HG02623 (cell line): ENCODE measurements around the gene C2CD2.

ENCODE experiments used
- ATAC-seq: cut with Tn5 transposase; IDR thresholded peaks from one replicate; pipeline ENCODE4 v1.9.1; 2021; ENCODE audit warnings: moderate library complexity; ENCODE audit not compliant: unreplicated experiment

Gene C2CD2

GRCh38 chr21:41933313-41934079, 20.3 kb downstream of the C2CD2 start:
- no peak for ATAC-seq

- no peak for ATAC-seq
Observed at GRCh38 chr21:41932576-41933312, 21.1 kb downstream of the C2CD2 start.

- ATAC-seq = no peak
Observed at GRCh38 chr21:41932191-41932575, 21.6 kb downstream of the C2CD2 start.

DNA sequence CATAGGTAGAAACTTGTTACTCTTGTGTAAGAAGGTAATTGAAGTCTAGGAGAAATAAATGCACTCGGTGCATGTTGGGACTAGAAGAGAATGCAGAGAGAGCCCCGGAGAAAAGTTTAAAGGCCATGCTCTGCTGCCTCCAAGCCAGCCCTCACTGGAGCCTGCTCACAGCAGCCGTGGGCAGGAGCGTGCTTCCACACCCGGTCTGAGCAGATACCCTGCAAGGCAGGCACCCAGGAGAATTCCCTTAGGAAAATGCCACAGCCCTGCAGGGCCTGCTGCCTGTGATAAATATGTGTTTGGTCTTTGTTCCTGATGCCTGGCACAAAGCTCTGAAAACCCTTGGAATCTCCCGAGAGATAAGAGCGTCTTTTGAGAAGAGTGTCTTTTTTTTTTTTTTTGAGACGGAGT, 22.8 kb downstream of the C2CD2 start:
- ATAC-seq = no peak

GRCh38 chr21:41929248-41929647, 24.6 kb downstream of the C2CD2 start:
- no peak for ATAC-seq

DNA sequence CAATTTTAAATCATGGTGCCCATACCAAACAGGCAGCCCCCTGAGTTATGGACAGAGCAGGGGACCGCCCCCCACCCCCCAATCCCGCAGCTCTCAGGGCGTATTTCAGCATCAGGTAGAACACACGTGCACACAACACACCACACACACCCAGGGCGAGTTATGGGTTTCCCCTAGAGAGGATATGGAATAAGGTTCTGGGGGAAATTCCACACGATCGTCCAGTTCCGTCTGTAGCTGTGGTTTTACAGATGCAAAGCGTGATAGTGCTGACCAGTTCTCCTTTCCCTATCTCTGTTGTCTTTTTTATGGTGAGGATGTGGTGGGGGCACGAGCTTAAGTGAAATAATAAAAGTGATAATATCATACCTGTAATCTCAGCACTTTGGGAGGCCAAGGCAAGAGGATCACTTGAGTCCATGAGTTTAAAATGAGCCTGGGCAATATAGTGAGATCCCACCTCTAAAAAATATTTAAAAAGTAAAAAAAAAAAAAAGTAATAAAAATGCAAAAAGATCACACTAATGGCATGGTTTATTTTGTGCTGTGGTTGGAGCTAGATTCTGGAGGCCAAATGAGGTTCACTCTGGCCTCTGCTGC, 25.1 kb downstream of the C2CD2 start:
- ATAC-seq = no peak

DNA sequence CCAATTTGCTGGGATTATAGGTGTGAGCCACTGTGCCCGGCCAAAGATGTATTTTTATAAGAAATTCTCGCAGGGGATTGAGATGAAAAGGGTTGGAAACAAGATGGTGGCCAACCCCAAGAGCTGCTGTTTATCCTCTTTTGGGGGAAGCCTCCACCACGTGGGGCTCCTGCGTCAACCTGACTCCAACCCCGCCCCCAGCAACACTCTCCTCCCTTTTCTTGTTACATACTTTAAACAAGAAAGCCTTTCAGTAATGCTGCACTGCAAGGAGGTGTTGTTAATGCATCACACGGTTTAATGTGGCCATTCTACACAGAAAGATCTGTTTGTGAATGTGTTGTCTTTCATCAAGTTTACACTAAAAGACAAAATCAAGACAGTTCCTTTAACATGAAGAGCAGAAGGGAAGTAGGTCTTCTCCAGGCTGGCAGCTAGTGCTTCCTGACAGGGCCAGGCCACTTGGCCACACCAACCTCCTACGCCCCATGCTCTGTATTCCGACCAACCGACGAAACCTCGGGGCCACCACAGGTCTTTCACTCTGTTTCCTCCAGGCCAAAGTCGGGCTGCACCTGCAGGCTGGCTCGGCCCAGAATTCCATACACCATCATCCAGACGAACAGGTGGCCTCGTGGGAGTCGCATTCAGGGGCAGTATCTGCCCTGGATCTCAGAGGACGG, 25.9 kb downstream of the C2CD2 start:
- ATAC-seq = no peak

DNA sequence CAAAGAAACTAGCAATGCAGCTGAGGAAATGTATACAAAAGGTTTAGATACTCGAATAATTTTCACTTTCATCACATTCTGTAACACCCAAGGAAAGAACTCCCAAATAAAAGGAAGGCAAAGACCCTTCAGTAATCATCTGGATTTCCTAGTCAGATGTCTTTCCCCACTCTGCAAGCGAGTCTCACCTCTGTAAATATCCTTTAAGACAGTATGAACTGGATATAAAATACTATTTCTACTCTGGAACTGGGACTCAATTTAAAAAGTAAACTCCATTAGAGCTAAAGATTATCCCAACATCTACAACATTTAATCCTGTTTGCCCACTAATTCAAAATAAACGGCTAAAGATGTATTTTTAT, 27.0 kb downstream of the C2CD2 start:
- no peak for ATAC-seq

DNA sequence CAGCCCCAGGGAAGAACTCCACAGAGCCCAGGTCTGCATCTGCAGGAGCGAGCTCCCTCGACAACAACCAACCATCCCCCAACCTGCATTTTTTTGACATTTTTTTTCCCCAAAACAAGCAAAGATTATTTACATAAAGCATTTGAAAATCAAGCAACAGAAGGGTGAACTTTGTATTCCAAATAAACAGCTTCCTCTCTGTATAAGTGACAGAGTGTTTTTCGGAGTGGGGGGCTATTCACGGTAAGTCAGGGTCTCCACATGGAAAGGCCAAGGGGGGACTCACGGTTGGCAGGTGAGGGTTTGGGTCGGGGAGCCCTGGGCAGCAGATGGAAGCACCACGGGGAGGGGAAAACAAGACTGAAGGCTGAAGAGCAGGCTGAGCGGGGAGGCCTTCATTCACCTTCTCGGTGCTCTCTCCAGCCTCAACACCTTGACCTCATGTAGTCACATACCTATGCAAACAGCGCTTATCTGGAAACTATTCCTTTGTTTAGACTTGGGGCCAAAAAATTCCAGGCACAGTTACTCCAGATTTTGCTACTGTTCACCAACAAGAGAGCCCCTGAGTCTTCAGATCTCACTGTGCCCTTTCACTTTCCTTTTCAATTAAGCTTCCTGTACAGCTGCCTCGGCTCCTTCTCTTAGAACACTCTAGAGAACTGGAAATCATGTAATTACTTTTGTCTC, 27.6 kb downstream of the C2CD2 start:
- peak; percentile 42 for ATAC-seq

DNA sequence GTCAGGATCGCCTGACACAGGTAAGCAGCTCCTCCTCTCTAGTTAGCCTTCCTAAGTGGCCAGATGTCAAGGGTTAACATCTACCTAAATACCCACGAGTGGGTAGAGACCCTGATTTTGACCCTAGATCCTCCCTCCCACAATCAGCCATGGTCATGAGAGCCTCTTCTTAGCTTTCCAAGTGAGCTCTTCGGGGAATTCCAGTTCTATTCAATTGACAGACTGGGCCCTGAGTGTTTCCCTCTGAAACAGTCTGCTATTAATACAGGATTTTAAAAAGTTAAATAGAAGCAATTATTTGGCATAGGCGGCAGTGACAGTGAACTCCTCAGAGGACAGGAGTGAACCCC, 28.1 kb downstream of the C2CD2 start:
- ATAC-seq = no peak

GRCh38 chr21:41924368-41924754, 29.5 kb downstream of the C2CD2 start:
- ATAC-seq = no peak

GRCh38 chr21:41923631-41924367, 30.0 kb downstream of the C2CD2 start:
- ATAC-seq = no peak

- no peak for ATAC-seq
Observed at GRCh38 chr21:41923186-41923585, 30.6 kb downstream of the C2CD2 start.

DNA sequence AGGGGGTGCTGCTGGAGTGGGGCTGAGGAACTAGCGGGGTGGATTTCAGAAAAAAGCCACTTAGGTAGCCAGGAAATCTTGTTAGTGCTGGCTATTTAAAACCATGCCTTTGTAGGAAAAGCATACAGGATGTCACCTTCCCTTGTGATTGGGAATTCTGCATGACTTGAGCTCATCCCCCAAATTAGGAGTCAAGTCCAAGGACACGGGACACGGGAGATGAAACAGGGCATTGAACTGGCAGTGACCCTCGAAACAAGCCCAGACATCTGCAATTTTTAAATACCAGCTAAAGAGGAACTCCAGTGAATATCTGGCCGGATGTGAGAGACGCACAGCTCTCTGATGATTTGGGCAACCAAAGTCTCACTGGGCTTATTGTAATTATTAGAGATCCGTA, 32.8 kb downstream of the C2CD2 start:
- no peak for ATAC-seq

DNA sequence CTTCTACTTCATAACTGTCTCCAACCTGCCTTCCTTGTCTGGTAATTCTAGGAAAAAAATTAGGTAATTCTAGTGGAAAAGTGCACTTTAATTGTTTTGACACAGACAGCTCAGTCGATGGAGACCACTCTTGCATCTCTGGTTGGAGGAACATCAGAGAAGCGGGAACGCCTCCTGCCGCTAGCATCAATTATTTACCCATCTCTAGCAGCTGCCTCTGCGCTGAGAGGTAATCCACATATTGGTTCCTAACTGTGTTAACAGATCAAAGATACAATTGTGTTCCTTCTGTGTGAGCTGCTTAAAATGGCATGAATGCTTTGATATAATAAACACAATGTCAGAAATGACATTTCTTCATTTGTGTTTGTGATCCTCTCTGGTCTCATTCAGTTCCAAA, 33.3 kb downstream of the C2CD2 start:
- ATAC-seq = no peak

DNA sequence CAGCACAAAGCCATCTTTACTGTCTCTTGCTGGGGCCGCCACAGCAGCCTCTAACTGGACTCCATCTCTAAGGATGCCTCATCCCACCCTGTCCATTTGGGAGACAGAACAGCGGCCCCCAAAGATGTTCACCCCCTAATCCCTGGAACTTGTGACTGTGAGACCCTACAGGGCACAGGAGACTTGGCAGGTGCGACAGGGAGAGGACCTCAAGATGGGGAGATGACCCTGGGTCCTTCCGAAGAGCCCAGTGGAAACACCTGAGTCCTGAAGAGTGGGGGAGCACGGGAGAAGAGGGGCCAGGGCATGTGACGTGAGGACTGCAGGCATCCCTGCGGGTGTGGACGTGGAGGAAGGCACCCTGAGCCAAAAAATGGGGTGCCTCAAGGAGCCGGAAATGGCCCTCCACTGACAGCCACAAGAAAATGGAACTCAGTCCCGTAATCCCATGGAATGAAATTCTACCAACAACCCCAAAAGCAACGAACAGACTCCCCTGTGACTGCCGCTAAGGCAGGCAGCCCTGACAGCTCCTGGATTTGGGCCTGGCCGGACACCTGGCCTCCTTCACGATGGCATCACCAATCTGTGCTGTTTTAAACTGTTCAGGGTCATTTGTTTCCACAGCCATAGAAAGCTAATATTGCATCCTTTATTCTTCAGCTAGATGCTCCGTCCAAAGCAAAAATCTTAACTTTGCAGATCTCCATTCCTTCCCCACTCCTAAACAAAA, 34.0 kb downstream of the C2CD2 start:
- no peak for ATAC-seq

- ATAC-seq = no peak
Observed at GRCh38 chr21:41918561-41919358, 35.1 kb downstream of the C2CD2 start.

DNA sequence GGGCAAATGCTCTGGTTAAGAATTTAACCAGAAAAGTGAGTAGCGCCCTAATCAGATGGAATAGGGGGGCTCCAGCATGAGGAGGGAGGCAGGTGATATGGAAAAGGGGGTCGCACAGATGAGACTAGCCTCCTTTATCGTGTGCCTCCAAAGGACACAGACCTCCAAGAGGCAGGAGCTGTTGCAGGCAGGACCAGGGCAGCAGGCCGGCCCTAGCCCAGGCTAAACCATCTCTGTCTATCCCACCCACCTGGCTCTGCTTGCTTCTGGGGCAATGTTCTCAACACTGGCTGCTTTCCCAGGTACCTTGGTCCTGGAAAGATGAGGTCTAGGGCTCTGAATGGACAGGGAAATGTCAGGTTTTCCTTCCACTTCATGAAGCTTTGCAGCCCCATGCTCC, 36.3 kb downstream of the C2CD2 start:
- ATAC-seq = no peak

GRCh38 chr21:41916888-41917433, 36.9 kb downstream of the C2CD2 start:
- ATAC-seq = no peak
